Neural cell (in vitro differentiated cells): ENCODE data around the gene CPNE4.

Experiments
- EP300 ChIP-seq: fragments of 450-650 bp; conservative IDR thresholded peaks from 2 replicates; pipeline ENCODE4 v1.6.1; 2014; ENCODE audit warnings: antibody characterized with exemption, mild to moderate bottlenecking, moderate library complexity; ENCODE audit not compliant: poor library complexity, severe bottlenecking
- EZH2 ChIP-seq: fragments of 200-600, 300-800 bp; shearing (Covaris generic), sonication (generic); IDR thresholded peaks from 2 replicates; pipeline ENCODE4 v1.6.1; 2014; ENCODE audit warnings: antibody characterized with exemption, low read length, borderline replicate concordance, mild to moderate bottlenecking; ENCODE audit not compliant: insufficient read depth, poor library complexity, severe bottlenecking
- MXI1 ChIP-seq: fragments of 450-650 bp; conservative IDR thresholded peaks from 2 replicates; pipeline ENCODE4 v1.6.1; 2014; ENCODE audit warnings: antibody characterized with exemption, mild to moderate bottlenecking; ENCODE audit not compliant: poor library complexity, severe bottlenecking
- SMC3 ChIP-seq: fragments of 450-650 bp; conservative IDR thresholded peaks from 2 replicates; pipeline ENCODE4 v1.6.1; 2014; ENCODE audit warnings: antibody characterized with exemption, mild to moderate bottlenecking, moderate library complexity; ENCODE audit not compliant: poor library complexity
- TAF1 ChIP-seq: IDR thresholded peaks from 2 replicates; pipeline ENCODE4 v1.6.1; 2012; ENCODE audit warnings: low read depth
- TF ChIP-seq, protein P1 (sequence below): fragments of 450-650 bp; IDR thresholded peaks from 2 replicates; pipeline ENCODE4 v1.5.1; 2014; ENCODE audit warnings: antibody characterized with exemption, mild to moderate bottlenecking, moderate library complexity; ENCODE audit not compliant: poor library complexity, severe bottlenecking

DNA sequence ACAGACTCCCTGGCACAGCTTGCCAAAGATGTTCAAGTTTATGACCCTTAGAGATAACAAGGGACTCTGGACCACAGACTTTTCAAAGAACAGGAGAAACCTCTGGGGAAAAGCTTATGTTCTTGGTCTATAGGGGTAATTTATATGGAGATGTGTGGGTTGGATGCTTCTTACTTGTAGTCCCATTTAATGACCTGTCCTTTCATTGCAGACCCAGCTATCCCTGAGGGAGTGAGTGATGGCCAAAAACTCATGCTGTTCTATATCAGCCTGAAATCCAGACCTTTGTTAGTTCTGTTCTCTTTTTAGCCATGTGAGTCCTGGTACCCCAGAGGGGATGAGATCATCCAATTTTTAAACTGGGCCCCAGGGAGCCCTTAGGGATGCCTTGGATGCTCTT, 488.4 kb downstream of the CPNE4 start:
- TF ChIP-seq SMC3 (no peak), EZH2 (no peak), EP300 (no peak), MXI1 (no peak), TAF1 (no peak)
- TF ChIP-seq, protein P1, sequence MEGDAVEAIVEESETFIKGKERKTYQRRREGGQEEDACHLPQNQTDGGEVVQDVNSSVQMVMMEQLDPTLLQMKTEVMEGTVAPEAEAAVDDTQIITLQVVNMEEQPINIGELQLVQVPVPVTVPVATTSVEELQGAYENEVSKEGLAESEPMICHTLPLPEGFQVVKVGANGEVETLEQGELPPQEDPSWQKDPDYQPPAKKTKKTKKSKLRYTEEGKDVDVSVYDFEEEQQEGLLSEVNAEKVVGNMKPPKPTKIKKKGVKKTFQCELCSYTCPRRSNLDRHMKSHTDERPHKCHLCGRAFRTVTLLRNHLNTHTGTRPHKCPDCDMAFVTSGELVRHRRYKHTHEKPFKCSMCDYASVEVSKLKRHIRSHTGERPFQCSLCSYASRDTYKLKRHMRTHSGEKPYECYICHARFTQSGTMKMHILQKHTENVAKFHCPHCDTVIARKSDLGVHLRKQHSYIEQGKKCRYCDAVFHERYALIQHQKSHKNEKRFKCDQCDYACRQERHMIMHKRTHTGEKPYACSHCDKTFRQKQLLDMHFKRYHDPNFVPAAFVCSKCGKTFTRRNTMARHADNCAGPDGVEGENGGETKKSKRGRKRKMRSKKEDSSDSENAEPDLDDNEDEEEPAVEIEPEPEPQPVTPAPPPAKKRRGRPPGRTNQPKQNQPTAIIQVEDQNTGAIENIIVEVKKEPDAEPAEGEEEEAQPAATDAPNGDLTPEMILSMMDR = no peak
